ENCODE data around the gene PARS2.
A peak's percentile ranks its signal among the peaks of the same experiment; 100 is the strongest.

The PARS2 gene

DNA sequence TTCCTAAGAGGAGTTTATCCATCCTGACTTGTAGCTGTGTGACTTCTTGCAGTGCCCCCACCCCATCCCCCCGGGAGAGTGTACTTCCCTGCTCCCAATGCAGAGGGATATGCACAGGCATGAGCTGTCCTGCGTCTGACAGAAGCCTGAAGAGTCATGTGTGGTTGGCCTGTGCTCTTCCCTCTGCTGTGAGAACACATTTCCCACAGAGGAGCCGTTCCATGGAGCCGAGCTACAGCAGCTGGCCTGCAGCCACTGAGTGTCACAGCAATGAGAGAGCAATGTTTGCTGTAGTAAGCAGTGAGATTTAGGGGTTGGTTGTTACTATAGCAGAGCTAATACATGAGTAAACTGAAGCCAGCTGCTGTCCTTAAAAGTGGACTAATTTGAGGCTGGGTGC is 22.0 kb downstream of the PARS2 start:
- DNase-seq = no peak

DNA sequence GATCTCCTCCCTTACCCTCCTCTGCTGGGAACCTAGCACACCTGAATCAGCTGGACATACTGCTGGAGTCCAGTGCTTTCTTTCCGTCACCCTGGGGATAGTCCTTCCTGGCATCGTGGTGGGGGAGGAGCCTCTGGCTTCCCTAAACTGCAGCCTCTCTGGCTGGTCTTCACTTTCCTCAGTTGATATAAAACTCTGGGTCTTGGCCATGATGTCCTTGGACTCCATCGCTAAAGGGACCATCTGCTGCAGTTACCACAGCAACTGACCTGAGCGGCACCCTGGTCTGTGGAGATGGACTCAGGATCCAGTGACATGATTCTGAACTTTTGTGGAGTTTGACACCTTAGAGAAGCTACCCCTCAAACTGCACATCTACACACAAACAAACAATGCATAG is 22.8 kb downstream of the PARS2 start:
- no peak for DNase-seq

DNA sequence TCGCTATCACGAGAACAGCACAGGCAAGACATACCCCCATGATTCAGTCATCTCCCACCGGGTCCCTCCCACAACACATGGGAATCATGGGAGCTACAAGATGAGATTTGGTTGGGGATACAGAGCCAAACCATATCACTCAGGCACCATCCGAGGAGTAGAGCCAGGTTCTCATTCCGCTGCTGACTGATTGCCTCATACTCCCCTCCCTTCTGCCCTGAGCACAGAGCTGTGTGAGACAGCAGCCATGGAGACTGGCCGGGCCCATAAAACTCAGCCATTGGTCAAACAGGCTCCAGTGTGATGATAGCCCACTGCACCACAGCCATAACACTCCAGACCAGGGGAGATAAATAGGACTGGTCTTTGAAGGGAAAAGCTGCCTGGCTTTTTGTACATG is 26.1 kb downstream of the PARS2 start:
- no peak for DNase-seq

DNA sequence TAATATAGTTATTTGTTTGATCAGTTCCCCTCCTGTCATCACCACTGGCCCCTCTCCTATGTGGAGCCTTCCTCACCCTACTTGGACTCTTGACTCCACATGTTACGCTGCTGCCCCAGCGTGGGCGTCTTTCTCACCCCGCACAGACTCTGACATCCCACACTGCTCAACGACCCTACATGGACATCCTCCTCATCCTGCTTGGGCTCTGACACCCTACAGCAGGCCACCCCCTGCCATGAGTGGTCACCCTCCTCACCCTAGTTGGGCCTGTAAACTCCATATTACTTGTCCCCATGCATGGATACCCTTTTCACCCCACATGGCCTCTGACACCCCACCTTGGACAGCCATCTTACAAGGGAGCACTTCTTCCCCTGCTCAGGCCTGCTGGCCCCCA is 27.6 kb downstream of the PARS2 start:
- no peak for DNase-seq

DNA sequence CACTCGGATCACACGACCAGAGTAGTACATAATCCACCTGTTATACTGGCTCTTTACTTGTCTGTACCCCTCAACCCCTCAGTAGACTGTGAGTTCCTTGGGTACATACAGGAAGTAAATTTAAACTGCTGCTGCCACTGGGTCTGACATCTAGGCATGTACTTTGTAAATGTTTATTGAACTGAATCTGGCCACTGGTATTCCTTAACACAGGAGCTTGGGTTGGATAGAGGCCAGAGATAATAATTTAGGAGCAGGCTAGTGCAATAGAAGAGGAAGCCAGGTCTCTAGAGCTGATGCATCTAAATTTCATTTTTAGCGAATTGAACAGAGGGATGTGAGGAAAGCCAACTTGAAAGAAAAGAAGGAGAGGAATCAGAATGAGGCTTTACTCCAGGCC is 36.3 kb downstream of the PARS2 start:
- DNase-seq = no peak

DNA sequence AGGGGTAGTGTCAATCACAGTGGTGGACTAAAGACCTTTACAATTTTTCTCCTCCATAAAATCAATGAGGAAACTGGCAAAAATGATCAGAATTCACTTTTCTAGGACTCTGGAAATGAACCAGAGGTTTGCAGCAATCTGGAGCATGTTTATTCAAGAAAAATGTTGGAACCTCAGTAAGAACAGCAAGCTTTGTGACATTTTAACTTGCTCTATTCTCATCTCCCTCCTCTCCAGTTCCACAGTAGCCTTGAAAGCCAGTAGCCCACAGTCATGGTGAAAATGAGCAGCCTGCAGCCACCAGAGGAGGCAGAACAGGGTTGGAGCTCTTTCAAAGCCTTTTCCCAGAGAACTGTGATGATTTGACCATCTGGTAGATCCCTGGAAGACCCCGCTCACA is 39.6 kb downstream of the PARS2 start:
- no peak for DNase-seq

DNA sequence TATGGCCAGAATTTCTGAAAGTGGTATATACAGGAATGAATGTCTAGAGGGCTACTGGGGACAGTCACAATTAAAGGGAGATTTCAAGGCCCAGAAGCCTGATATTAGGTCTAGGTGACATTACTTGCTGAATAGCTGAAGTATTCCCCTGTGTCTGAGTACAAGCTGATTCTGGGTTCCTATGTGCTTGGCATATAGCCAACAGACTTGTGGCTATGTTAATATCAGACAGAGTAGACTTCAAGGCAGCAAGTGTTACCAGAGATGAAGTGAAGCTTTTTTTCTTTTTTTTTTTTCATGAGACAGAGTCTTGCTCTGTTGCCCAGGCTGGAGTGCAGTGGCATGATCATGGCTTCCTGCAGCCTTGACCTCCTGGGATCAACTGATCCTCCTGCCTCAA is 40.3 kb downstream of the PARS2 start:
- DNase-seq = no peak

DNA sequence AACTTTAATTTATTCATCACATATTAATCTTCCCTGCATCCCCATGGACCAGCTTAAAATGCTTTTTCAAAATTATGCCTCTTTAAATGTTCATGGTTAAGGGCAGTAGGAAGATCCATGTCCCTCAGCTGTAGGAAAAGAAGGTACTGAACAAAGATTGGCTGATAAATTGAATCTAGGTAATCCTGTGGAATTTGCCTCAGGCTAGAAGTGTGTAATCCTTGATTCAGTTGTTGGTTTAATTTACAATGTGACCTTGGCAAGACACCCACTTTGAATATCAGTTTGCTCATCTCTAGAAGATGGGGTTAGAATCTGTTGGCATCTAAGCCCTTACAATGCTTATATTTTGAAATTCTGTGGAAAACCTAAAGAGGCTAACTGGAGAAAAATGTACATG is 42.6 kb downstream of the PARS2 start:
- DNase-seq = no peak

DNA sequence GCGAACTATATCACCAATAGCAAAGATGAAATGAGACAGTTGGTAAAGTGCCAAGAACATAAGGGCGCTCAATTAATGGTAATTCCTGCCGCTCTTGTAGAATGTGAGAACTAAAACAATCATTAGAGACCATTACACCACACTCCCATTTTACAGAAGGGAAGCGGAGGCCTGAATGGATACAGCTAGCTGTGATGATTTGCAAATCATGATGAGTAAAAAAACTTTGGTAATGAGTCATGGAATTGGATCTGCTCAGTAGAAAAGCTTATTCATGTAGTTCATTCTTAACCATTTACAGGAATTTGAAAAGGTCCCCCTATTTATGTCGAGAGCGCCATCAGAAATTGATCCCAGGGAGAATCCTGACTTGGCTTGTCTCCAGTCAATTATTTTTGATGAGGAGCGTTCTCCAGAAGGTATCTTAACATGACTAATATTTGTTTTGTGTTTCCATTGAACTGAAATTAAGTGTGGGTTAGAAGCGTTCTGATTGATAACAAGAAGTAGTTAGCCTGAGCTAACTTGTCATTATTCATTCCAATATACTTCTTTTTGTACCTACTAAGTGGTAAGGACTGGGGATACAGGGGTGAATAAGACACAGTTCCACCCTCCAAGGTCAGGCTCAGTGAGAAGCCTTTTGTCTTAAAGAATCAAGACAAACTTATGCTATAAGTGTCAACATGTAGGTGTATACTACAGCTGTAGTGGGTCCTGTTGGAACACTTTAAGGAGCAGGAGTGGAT is 47.9 kb downstream of the PARS2 start:
- DNase-seq = no peak

DNA sequence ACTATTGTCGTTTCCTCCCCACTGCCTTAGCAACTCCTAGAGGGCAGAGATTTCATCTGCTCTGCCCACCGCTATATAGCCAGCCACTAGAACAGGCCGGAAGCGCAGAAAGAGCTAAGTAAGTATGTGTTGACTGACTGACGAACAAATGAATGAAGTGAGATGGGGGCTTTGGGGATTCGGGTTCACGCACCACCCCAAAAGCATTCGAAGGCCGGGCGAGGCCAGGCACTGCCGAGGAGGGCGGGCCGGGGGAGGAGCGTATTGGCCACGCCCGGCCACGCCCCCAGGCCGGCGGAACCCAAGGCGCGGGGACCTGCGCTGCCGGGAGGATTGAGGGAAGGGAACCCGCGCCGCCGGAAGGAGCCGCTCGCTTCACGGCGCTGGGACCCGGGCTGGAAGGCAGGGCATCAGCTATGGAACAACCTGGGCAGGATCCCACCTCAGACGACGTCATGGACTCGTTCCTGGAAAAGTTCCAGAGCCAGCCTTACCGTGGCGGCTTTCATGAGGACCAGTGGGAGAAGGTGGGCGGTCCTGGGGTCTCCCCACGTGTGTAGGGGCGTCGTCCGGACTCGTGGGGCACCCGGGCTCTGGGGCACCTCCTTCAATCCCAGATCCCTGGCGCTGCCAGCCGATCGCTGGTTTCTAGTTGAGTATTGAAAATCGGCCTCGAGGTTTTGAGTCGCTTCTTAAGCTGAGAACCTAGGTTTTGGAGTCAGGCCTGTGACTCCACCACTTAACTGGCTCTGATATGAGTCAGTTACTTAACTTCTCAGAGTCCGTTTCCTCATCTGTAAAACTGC is 48.6 kb downstream of the PARS2 start, which contains the start of gene TTC4:
Gene TTC4 (plus strand): TSS at position 369 of the 806 bp plus-strand sequence. CDS start 48 bp downstream, at position 417.
- peak in 55 of 56 donors; percentile 17 to 86 (median 71) for DNase-seq

DNA sequence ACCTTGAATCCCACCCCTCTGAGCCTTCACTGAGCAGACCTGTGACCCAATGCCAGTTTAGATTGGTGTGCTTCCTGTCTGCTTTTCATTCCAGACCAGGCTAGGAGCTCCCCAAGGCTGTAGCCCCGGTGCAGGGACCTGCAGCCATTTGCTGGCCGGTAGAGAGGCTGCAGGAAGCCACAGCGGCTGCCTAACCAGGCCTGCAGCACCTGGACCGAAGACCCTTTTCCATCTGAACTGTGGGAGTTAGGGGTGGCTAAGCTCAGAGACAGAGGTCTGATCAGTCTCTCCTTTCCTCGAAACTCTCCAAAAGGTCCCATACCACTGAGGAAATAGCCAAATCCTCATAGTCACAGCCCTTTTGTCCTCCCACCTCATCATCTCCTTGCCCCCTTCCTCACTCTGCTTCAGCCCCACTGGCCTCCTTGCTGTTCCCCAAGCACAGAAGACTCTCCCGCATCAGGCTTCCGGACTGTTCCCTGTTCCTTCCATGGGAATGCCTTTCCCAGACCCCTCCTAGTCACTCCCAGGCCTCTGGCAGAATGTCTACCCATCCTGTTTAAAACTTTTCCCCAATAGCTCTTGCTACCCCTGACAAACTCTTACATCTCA is 49.3 kb downstream of the PARS2 start:
- peak in 1 of 56 donors; percentile 39 for DNase-seq

DNA sequence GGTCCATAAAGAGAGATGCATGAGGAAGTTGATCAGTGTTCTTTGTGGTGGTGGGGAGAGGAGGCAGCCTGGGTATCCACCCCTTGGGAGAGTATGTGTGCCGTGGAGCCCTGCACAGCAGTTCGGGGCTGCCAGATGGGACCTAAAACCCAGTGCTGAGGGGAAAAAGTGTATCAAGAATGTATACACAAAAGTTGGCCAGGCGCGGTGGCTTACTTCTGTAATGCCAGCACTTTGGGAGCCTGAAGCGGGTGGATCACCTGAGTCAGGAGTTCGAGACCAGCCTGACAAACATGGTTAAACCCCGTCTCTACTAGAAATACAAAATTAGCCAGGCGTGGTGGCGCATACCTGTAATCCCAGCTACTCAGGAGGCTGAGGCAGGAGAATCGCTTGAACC is 52.8 kb downstream of the PARS2 start:
- no peak for DNase-seq

DNA sequence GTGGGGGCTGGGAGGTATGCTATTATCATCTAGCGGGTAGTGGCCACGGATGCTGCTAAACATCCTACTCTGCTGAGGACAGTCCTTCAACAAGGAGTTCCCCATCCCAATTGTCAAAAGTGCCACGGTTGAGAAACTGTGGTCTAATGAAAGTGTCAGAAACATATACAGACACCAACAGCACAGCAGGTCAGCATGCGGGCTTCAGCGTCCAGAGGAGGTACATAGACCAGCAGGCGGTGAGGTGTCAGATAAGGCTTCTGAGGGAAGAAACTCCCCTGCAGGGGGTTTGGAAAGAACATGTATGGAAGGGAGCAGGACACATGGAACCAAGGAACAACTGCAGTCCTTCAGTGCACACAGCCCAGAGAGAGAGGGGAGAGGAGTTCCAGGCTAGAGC is 53.5 kb downstream of the PARS2 start:
- no peak for DNase-seq

DNA sequence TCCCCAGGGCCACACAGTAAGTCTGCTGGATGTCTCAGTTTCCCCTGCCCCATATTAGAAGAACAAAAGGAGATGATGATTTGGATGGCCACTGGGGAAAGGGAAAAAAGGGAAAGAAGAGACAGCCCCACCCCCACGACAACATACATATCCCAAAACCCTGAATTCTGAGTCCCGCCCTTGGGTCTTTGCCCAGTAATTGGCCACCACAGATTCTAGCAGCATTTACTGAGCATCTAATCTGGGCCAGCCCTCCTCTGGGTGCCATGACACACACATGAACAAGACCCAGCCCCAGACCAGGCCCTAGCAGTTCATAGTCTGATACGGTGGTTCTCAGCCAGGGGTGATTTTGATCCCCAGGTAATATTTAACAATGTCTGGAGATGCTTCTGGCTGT is 53.9 kb downstream of the PARS2 start:
- DNase-seq = no peak

DNA sequence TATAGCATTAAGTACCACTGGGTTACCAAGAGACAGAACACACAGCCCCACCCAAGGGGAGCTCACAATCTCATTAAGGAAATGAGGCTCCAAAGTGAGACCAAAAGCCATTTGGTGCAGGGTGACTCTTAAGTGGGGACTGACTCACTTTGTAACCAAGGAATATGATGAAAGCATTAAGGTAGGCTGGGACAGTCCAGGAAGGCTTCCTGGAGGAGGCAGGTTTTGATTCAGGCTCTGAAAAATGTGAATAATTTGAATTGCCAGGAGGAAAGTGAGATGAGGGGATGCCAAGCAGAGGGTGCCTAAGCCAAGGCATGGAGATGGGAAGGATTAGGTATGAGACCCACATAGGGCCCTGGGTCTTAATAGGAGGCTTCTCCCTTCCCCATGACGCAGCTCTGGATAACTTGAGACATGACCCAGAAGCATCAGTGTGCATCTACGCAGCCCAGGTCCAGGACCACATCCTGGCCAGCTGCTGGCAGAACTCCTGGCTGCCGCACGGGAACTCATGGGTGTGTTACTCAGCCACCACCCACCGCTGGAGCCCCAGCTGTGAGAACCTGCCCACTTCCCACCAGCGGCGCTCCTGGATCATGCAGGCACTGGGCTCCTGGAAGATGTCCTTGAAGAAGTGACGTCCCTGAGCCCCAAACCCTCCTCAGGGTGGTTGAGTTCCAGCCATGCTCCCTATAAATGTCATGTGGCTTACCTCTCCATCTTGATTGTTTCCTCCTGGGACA is 54.6 kb downstream of the PARS2 start:
- DNase-seq = no peak

DNA sequence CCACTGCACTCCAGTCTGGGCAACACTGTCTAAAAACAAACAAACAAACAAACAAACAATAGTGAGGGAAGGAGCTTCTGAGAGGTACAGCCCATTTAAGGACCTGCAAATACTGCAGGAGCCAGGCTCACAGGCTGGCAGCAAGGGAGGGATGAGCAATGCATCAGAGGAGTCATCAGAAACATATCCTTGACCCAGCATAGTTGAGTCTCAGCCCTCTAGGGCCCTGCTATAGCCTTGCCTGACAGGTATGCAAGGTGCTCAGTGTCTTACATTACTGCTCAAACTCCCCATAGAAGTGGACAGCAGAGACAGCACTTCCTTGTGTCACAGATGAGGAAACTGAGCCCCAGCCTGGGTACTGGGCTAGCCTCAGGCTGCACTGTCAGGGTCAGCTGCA is 55.9 kb downstream of the PARS2 start:
- DNase-seq = no peak

Measured in amygdala (tissue), 56 donors.